HL-60 (cell line): ENCODE data around the gene B4GALT2.

Experiments used
- GABPA ChIP-seq: IDR thresholded peaks from 2 replicates; pipeline ENCODE4 v1.6.1; 2012; ENCODE audit warnings: low read depth
- POLR2AphosphoS5 ChIP-seq: IDR thresholded peaks from 2 replicates; pipeline ENCODE4 v1.6.1; 2012; ENCODE audit warnings: low read depth
- REST ChIP-seq: IDR thresholded peaks from 2 replicates; pipeline ENCODE4 v1.6.1; 2012; ENCODE audit warnings: low read depth; ENCODE audit not compliant: insufficient replicate concordance
- SPI1 ChIP-seq: IDR thresholded peaks from 2 replicates; pipeline ENCODE4 v1.6.1; 2012; ENCODE audit warnings: low read depth, mild to moderate bottlenecking, borderline replicate concordance
- TF ChIP-seq, protein P1 (sequence below): IDR thresholded peaks from one replicate; pipeline ENCODE4 v1.5.1; 2011; ENCODE audit warnings: low read length, control low read depth, inconsistent platforms; ENCODE audit not compliant: insufficient read depth

DNA sequence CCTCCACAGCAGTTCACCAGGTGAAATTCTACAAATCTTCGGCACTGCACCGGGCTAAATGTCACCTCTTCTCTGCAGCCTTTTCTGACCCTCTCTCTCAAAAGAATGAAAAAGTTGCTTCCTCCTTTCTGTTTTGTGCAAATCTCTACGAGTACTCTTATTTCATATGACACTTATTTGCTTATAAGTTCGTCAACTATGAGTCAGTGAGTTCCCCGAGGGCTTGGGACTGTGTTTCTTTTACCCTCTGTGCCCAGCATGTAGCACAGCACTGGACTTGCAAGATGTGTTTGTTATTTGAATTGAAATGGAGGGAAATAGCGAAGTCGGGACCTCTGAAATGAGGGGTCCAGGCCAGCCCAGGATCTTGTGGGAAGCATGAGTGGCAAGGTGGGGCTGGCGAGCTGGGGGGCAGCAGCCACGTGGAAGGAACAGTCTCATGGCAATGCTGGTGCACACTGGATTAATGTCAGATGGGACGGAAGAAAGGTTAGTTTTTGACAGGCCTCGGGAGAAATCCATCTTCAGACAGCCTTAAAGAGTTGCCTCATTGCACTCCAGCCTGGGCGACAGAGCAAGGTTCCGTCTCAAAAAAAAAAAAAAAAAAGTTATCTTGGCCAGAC, 46.0 kb downstream of the B4GALT2 start:
- TF ChIP-seq, protein P1, sequence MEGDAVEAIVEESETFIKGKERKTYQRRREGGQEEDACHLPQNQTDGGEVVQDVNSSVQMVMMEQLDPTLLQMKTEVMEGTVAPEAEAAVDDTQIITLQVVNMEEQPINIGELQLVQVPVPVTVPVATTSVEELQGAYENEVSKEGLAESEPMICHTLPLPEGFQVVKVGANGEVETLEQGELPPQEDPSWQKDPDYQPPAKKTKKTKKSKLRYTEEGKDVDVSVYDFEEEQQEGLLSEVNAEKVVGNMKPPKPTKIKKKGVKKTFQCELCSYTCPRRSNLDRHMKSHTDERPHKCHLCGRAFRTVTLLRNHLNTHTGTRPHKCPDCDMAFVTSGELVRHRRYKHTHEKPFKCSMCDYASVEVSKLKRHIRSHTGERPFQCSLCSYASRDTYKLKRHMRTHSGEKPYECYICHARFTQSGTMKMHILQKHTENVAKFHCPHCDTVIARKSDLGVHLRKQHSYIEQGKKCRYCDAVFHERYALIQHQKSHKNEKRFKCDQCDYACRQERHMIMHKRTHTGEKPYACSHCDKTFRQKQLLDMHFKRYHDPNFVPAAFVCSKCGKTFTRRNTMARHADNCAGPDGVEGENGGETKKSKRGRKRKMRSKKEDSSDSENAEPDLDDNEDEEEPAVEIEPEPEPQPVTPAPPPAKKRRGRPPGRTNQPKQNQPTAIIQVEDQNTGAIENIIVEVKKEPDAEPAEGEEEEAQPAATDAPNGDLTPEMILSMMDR, result no peak
- TF ChIP-seq SPI1 (no peak), REST (no peak), POLR2AphosphoS5 (no peak), GABPA (no peak)
